HG03097 (cell line): Measurements from ENCODE around the gene TF.
"Not testable (repeated sequence)": the region's sequence is repeated elsewhere in the genome, so short reads cannot be mapped to it uniquely, and the experiment has no call there.

Experiments used
- ATAC-seq: cut with Tn5 transposase; IDR thresholded peaks from one replicate; pipeline ENCODE4 v1.9.1; 2021; ENCODE audit not compliant: unreplicated experiment, low FRiP score

The TF gene

GRCh38 chr3:133745981-133746711, at the start of gene TF:
Gene TF (plus strand): TSS chr3:133746393. CDS start chr3:133746441, 48 bp downstream.
- no peak for ATAC-seq

GRCh38 chr3:133697960-133698359, 48.2 kb upstream of the TF start:
- ATAC-seq, result no peak

DNA sequence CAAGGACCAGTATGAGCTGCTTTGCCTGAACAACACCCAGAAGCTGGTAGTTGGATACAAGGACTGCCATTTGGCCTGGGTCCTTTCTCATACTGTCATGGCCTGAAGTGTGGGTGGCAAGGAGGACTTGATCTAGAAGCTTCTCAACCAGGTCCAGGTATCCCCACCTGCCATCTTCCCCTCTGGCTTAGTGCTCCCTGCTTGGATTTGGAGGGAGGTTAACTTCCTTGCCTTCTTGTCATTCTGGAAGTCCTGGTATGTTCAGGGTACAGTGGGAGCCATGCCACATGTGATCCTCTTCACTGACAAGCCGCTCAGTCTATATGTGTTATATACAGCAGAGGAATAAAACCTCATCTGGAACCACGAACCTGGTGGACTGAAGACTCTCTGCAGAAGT, 46.7 kb upstream of the TF start:
- no peak for ATAC-seq

GRCh38 chr3:133699903-133700302, 46.3 kb upstream of the TF start:
- ATAC-seq, result no peak

GRCh38 chr3:133700351-133700750, 45.8 kb upstream of the TF start:
- ATAC-seq, result no peak

GRCh38 chr3:133701435-133702358, 44.5 kb upstream of the TF start:
- no peak for ATAC-seq

GRCh38 chr3:133703915-133704314, 42.3 kb upstream of the TF start:
- ATAC-seq, result no peak

GRCh38 chr3:133706033-133706432, 40.2 kb upstream of the TF start:
- ATAC-seq, result no peak

DNA sequence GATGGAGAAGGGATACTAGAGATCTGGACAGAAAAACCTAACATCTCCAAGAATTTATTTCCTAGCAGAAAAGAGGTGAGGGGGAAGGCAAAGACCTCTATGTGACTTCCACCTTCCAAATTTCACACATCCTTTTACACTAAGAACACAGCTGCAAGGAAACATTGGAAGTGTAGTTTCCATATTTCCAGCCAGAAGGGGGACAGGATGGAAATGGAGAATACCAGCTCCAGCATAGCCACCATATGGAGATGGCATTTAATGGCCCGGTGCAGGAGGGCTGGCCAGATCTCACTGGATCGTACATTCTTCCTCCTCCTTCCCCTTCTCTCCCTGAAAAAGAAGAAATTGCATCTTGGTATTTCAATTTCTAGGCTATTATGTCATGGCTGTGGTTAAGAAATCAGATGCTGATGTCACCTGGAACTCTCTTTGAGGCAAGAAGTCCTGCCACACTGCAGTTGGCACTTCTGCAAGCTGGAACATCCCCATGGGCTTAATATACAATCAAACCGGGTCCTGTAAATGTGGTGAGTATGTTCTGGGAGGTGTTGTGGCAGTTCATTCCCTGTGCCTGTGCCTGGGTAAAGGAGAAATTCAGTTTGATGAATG, 36.9 kb upstream of the TF start:
- no peak for ATAC-seq

GRCh38 chr3:133711013-133711412, 35.2 kb upstream of the TF start:
- no peak for ATAC-seq

- ATAC-seq, result no peak
These were observed 34.2 kb upstream of the TF start for GRCh38 chr3:133712017-133712416.

GRCh38 chr3:133713347-133713746, 32.8 kb upstream of the TF start:
- ATAC-seq, result no peak

DNA sequence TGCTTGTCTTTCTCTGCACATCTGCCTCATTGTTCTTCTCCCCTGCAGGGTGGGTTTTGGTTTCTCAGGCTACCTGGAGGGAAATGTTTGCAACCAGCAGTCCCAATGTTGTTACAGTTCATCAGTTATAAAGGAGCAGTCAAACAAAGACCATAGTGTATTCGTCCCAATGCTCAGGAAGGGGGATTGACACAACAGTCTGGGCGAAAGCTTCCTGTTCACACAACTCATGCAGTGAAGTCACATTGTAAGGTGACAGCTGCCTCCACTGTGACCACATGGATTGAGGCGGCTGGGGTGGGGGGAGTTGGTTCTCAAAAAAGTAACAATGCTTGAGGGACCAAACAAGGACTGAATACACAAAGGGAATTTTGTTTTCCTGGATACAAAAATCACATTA, 28.8 kb upstream of the TF start:
- no peak for ATAC-seq

DNA sequence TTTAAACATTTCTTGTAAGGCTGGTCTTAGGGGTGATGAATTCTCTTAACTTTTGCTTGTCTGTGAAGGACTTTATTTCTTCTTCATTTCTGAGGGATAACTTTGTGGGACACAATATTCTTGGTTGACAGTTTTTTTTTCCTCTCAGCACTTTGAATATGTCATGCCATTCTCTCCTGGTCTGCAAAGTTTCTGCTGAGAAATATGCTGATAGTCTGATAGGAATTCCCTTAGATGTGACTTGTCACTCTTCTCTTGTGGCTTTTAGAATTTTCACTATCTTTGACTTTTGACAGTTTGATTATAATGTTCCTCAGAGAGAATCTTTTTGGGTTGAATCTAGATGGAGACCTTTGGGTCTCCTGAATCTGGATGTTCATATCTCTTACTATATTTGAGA, 23.3 kb upstream of the TF start:
- no peak for ATAC-seq

- no peak for ATAC-seq
These were observed 15.2 kb upstream of the TF start for GRCh38 chr3:133730993-133731392.

DNA sequence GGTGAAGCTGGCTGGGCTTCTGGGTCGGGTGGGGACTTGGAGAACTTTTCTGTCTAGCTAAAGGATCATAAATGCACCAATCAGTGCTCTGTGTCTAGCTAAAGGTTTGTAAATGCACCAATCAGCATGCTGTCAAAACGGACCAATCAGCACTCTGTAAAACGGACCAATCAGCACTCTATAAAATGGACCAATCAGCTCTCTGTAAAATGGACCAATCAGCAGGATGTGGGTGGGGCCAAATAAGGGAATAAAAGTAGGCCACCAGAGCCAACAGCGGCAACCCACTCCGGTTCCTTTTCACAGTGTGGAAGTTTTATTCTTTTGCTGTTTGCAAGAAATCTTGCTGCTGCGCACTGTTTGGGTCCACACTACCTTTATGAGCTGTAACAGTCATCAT, 14.0 kb upstream of the TF start:
- not testable (repeated sequence) for ATAC-seq

DNA sequence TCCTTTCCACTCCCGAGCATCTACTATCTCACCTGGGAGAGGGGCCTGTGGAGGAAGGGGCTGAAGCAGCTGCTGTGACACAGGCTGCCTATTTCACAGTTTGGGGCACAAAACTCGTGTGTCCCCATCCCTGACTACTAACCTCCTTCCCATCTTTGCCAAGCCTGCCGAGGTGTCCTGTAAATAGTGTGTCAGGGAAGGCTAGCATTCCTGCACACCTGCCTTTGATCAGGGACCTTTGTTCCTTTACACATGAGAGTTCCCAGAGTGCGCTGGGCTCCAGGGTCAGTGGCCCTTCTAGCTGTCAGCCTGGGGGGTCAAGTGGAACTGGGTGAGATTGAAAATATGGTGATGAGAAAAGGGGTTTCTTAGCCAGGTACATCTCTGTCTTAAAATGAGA, 13.0 kb upstream of the TF start:
- ATAC-seq, result no peak

DNA sequence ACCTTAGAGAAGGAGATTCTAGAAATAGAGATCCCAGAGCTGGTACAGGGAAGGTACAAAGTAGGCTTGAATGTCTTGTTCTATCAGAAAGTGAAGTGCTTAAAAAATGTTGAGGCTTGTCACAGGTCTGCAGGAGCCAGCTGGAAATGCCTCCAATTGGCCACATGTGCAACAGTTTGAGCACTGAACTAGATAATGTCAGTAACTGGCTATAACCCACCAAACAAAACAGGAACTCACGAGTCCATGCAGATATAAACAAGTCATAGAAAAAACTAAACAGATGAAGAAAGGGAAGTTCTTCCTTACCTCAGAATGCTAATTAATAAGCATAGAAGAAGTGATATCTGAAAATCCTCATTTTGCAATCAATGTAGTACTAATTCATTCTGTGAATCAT, 11.9 kb upstream of the TF start:
- no peak for ATAC-seq

- ATAC-seq, result no peak
These were observed 3.7 kb upstream of the TF start for GRCh38 chr3:133742351-133743091.

DNA sequence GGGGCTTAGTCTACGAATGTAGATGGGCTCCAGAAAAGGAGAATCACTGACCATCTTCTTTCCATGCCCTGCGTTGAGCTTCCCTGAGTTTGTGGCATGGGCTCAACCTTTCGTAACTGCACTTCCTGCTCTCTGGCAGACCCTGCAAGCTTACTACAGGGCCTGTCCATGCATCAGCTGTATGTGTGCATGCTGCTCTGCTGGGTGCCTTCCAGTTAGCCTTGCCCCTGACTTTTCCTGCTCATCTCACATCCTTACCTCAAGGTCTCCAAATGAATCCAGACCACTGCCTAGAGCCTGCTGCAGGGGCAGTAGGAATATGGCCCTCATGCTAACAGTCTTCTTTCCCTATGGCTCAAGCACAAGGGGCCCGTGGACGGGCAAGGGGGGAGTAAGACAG, 2.0 kb upstream of the TF start:
- no peak for ATAC-seq

GRCh38 chr3:133745108-133745507, 1.1 kb upstream of the TF start:
- ATAC-seq, result no peak
